OCI-LY3 (cell line): ENCODE data around the gene SPI1.
"Not testable (repeated sequence)": the region's sequence is repeated elsewhere in the genome, so short reads cannot be mapped to it uniquely, and the experiment has no call there.

ENCODE experiments used
- H2AFZ ChIP-seq: fragments of 200-600, 300-600 bp; shearing (Covaris generic); 2 replicates; pipeline ENCODE4 v1.6.0; 2014; ENCODE audit warnings: antibody characterized with exemption, low read depth, low read length
- H3K27ac ChIP-seq: fragments of 200-600, 300-600 bp; sonication (generic); 2 replicates; pipeline ENCODE4 v1.5.1; 2014; ENCODE audit warnings: mild to moderate bottlenecking, low read length, moderate library complexity, mixed read lengths
- H3K27me3 ChIP-seq: fragments of 200-600, 300-600 bp; sonication (generic); 2 replicates; pipeline ENCODE4 v1.6.1; 2014; ENCODE audit warnings: low read depth, low read length, mixed read lengths
- H3K36me3 ChIP-seq: fragments of 200-600, 300-600 bp; sonication (generic); replicated peaks from 2 replicates; pipeline ENCODE3; 2014; ENCODE audit warnings: low read depth, low read length, mixed read lengths
- H3K4me1 ChIP-seq: fragments of 300-600, 200-600 bp; sonication (generic); 2 replicates; pipeline ENCODE4 v1.6.1; 2014; ENCODE audit warnings: low read length, mixed read lengths
- H3K4me2 ChIP-seq: fragments of 200-600, 300-600 bp; sonication (generic); 2 replicates; pipeline ENCODE4 v1.6.1; 2014; ENCODE audit warnings: low read length, mixed read lengths
- H3K4me3 ChIP-seq: fragments of 300-600, 200-600 bp; sonication (generic); 2 replicates; pipeline ENCODE4 v1.5.1; 2014; ENCODE audit warnings: antibody characterized with exemption, mild to moderate bottlenecking, low read length, moderate library complexity
- H3K79me2 ChIP-seq: fragments of 300-600, 200-600 bp; shearing (Covaris generic); 2 replicates; pipeline ENCODE4 v1.6.1; 2014; ENCODE audit warnings: mild to moderate bottlenecking, low read length, mixed read lengths
- H3K9ac ChIP-seq: fragments of 300-600, 200-600 bp; shearing (Covaris generic); 2 replicates; pipeline ENCODE4 v1.6.0; 2014; ENCODE audit warnings: mild to moderate bottlenecking, low read length, moderate library complexity
- H3K9me3 ChIP-seq: fragments of 200-600, 300-600 bp; shearing (Covaris generic); 2 replicates; pipeline ENCODE4 v1.6.1; 2014; ENCODE audit warnings: low read length, mixed read lengths; ENCODE audit not compliant: insufficient read depth
- H4K20me1 ChIP-seq: fragments of 200-600, 300-600 bp; sonication (generic); 2 replicates; pipeline ENCODE4 v1.6.1; 2016; ENCODE audit warnings: low read length, mixed read lengths; ENCODE audit not compliant: insufficient read depth
- CTCF ChIP-seq: fragments of 200-600, 300-600 bp; sonication (generic); IDR thresholded peaks from 2 replicates; pipeline ENCODE4 v1.5.1; 2014; ENCODE audit warnings: antibody characterized with exemption, low read length, low read depth
- EZH2phosphoT487 ChIP-seq: fragments of 200-600 bp; shearing (Covaris generic); IDR thresholded peaks from 2 replicates; pipeline ENCODE4 v1.6.1; 2018; ENCODE audit warnings: antibody characterized with exemption, mixed run types, low read depth

Gene SPI1

GRCh38 chr11:47335733-47336132 is 42.6 kb downstream of the SPI1 start:
- Histone ChIP-seq H3K9ac (no peak overlapping the region), H4K20me1 (no peaks in the 10 kb centered on the region), H3K27me3 (no peaks in the 10 kb centered on the region), H3K36me3 (peaks cover 3% of the 10 kb centered on the region), H3K9me3 (no peaks in the 10 kb centered on the region), H3K4me2 (no peak overlapping the region), H3K27ac (no peak overlapping the region), H3K79me2 (no peaks in the 10 kb centered on the region), H3K4me3 (no peak overlapping the region), H3K4me1 (peaks cover 2% of the 10 kb centered on the region), H2AFZ (no peak overlapping the region)
- TF ChIP-seq EZH2phosphoT487 (no peak), CTCF (no peak)

- peaks cover 11% of the 10 kb centered on the region for H3K4me1 ChIP-seq
- not testable (repeated sequence) for H3K9me3 ChIP-seq
These were observed 43.5 kb downstream of the SPI1 start for GRCh38 chr11:47334699-47335411.

GRCh38 chr11:47333886-47334443 is 44.4 kb downstream of the SPI1 start:
- no peak overlapping the region for H3K27ac ChIP-seq
- no peak overlapping the region for H3K4me3 ChIP-seq

More at GRCh38 chr11:47334699-47335411, 43.5 kb downstream of the SPI1 start:
- not testable (repeated sequence) for H3K4me2 ChIP-seq, H3K4me3 ChIP-seq, H3K27me3 ChIP-seq, H2AFZ ChIP-seq, H3K27ac ChIP-seq, H3K36me3 ChIP-seq, H3K9ac ChIP-seq, H4K20me1 ChIP-seq, H3K79me2 ChIP-seq

GRCh38 chr11:47333526-47333845 is 44.9 kb downstream of the SPI1 start:
- Histone ChIP-seq H3K79me2 (no peaks in the 10 kb centered on the region), H3K9ac (no peak overlapping the region), H3K4me3 (no peak overlapping the region), H3K27me3 (no peaks in the 10 kb centered on the region), H3K27ac (no peak overlapping the region), H3K4me2 (no peak overlapping the region), H4K20me1 (peaks cover 9% of the 10 kb centered on the region), H3K9me3 (no peaks in the 10 kb centered on the region), H3K4me1 (peaks cover 22% of the 10 kb centered on the region), H2AFZ (no peak overlapping the region), H3K36me3 (peaks cover 21% of the 10 kb centered on the region)
- TF ChIP-seq EZH2phosphoT487, result no peak
- no peak for TF ChIP-seq CTCF

More at GRCh38 chr11:47333886-47334443, 44.4 kb downstream of the SPI1 start:
- Histone ChIP-seq H3K4me1 (peaks cover 18% of the 10 kb centered on the region), H3K27me3 (no peaks in the 10 kb centered on the region), H3K9ac (no peak overlapping the region), H3K9me3 (no peaks in the 10 kb centered on the region), H4K20me1 (peaks cover 4% of the 10 kb centered on the region; the same call in 1 of the 2 replicates), H3K36me3 (peaks cover 17% of the 10 kb centered on the region), H3K4me2 (no peak overlapping the region), H2AFZ (no peak overlapping the region), H3K79me2 (no peaks in the 10 kb centered on the region)
- no peak for TF ChIP-seq EZH2phosphoT487

GRCh38 chr11:47332791-47333525 is 45.4 kb downstream of the SPI1 start:
- Histone ChIP-seq H3K9ac (no peak overlapping the region), H3K27ac (no peak overlapping the region)
- TF ChIP-seq EZH2phosphoT487 (no peak), CTCF (no peak)

More at GRCh38 chr11:47332791-47333525, 45.4 kb downstream of the SPI1 start:
- H2AFZ ChIP-seq, result no peak overlapping the region
- peaks cover 12% of the 10 kb centered on the region for H4K20me1 ChIP-seq
- no peaks in the 10 kb centered on the region for H3K9me3 ChIP-seq
- peaks cover 21% of the 10 kb centered on the region for H3K36me3 ChIP-seq
- no peaks in the 10 kb centered on the region for H3K27me3 ChIP-seq
- H3K4me2 ChIP-seq, result no peak overlapping the region
- no peak overlapping the region for H3K4me3 ChIP-seq
- no peaks in the 10 kb centered on the region for H3K79me2 ChIP-seq
- H3K4me1 ChIP-seq, result peaks cover 28% of the 10 kb centered on the region
